T-helper 17 cell (primary cell): ENCODE data around the gene POU6F1. TPM values are rescaled to one million over a fixed set of nuclear protein-coding genes. Genes with fewer than 3 reads are reported as not detected.

Source experiments
- ATAC-seq: fragments of 150-1000 bp; cut with Tn5 transposase; 2 replicates; pipeline ENCODE4 v1.10.0; 2021; ENCODE audit warnings: mild to moderate bottlenecking, moderate library complexity
- DNase-seq, 3 donors: peaks; one replicate each; pipeline versions ENCODE4 v3.0.0 to v3.0.0-alpha.2; 2020 to 2021
- H3K9me3 ChIP-seq: one replicate; pipeline ENCODE4 v1.7.0; 2013; ENCODE audit warnings: low read length, mild to moderate bottlenecking; ENCODE audit not compliant: control insufficient read depth, poor library complexity, severe bottlenecking
- H3K27ac Mint-ChIP-seq: one replicate; pipeline ENCODE4 v1.8.0; 2022; ENCODE audit warnings: mild to moderate bottlenecking, moderate library complexity, mixed read lengths
- H3K27me3 Mint-ChIP-seq: one replicate; pipeline ENCODE4 v1.8.0; 2022; ENCODE audit warnings: mixed read lengths
- H3K36me3 Mint-ChIP-seq: one replicate; pipeline ENCODE4 v1.8.0; 2022; ENCODE audit warnings: low read depth, mixed read lengths
- H3K4me1 Mint-ChIP-seq: one replicate; pipeline ENCODE4 v1.8.0; 2022; ENCODE audit warnings: mild to moderate bottlenecking, mixed read lengths
- H3K4me3 Mint-ChIP-seq: one replicate; pipeline ENCODE4 v1.8.0; 2022; ENCODE audit warnings: mild to moderate bottlenecking, moderate library complexity, mixed read lengths
- total RNA-seq, 4 donors: library from RNA in 2 of 4; stranded (reverse) in 2 of 4; gene quantifications; one replicate each; pipeline ENCODE4 v1.2.3 and lab custom pipeline; 2022 to 2026

Gene POU6F1
- total RNA-seq, 2 donors from 2014 or later = 22.5 to 32.8 TPM

DNA sequence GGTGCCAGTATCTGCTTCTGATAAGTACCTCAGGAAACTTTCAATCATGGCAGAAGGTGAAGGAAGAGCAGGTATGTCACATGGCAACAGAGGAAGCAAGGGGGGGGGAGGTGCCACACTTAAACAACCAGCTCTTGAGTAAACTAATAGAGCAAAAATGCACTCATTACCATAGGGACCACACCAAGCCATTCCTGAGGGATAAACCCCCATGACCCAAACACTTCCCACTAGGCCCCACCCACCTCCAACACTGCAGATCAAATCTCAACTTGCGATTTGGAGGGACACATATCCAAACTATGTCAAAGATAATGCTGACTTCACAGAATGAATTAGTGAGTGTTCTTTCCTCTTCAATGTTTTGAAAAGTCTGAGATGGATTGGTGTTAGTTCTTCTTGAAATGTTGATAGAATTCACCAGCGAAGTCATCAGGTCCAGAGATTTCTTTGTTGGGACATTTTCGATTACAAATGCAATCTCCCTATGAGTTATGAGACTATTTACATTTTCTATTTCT, 61.6 kb downstream of the POU6F1 start:
- no peaks in the 10 kb centered on the region for H3K9me3 ChIP-seq
- ATAC-seq (no peak), DNase-seq (no peak)
- Mint-ChIP-seq H3K4me1 (peaks cover 21% of the 10 kb centered on the region), H3K27me3 (no peaks in the 10 kb centered on the region), H3K4me3 (no peak overlapping the region), H3K27ac (no peak overlapping the region), H3K36me3 (peaks cover 3% of the 10 kb centered on the region)

DNA sequence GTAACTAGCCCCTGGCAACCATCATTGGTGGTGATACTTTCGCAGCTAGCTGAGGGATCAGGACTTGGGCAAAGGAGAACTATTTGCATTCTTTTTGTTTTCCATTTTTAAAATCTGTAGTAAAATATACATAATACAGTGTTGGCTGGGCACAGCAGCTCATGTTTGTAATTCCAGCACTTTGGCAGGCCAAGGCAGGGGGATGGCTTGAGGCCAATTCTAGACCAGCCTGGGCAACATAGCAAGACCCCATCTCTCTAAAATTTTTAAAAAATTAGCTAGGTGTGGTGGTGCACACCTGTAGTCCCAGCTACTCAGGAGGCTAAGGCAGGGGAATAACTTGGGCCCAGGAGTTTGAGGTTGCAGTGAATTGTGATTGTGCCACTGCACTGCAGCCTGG, 64.9 kb downstream of the POU6F1 start:
- no peak for ATAC-seq
- H3K27ac Mint-ChIP-seq = no peak overlapping the region
- peaks cover 29% of the 10 kb centered on the region for H3K4me1 Mint-ChIP-seq

DNA sequence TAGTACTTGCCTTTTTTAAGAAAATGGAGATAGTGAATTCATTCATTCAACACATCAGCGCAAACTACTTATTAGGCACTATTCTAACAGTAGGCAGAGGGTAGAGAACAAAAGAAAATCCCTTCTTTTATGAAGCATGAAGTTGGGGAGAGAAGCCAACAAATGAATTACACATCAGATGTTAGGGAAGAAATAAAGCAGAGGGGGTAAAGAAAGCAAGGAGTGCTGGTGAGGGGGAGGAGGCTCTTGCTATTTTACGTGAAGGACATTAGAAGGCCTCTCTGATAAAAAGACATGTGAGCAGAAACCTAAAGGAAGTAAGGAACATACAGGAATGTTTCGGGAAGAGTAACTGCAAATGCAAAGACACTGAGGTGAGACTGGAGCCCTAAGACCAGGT, 67.1 kb downstream of the POU6F1 start:
- peak overlapping the region; percentile 61 for H3K27ac Mint-ChIP-seq
- peaks cover 36% of the 10 kb centered on the region for H3K4me1 Mint-ChIP-seq

More for the DNA sequence above, 64.9 kb downstream of the POU6F1 start:
- no peaks in the 10 kb centered on the region for H3K9me3 ChIP-seq
- Mint-ChIP-seq H3K27me3 (no peaks in the 10 kb centered on the region), H3K4me3 (no peak overlapping the region), H3K36me3 (peaks cover 3% of the 10 kb centered on the region)
- DNase-seq = no peak

DNA sequence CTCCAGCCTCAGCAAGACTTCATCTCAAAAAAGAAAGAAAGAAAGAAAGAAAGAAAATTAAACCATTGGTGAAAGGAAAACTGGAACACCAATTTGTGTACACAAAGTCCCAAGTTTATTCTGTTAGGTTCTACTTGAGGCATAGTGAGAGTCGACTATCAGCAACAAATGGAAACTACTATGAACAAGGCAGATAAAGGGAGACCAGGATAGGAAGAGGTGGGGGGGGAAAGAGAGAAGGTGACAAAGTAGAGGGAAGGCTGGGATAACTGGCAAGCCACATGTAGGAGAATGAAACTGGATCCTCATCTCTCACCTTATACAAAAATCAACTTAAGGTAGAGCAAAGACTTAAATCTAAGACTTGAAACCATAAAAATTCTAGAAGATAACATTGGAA, 70.6 kb downstream of the POU6F1 start:
- DNase-seq (no peak), ATAC-seq (no peak)
- H3K27ac Mint-ChIP-seq = no peak overlapping the region
- H3K4me1 Mint-ChIP-seq = peaks cover 34% of the 10 kb centered on the region
- H3K36me3 Mint-ChIP-seq = peaks cover 6% of the 10 kb centered on the region
- no peaks in the 10 kb centered on the region for H3K9me3 ChIP-seq
- no peaks in the 10 kb centered on the region for H3K27me3 Mint-ChIP-seq
- H3K4me3 Mint-ChIP-seq = no peak overlapping the region

More for the DNA sequence above, 67.1 kb downstream of the POU6F1 start:
- ATAC-seq (no peak), DNase-seq (no peak)
- Mint-ChIP-seq H3K36me3 (peaks cover 3% of the 10 kb centered on the region), H3K27me3 (no peaks in the 10 kb centered on the region), H3K4me3 (no peak overlapping the region)
- no peaks in the 10 kb centered on the region for H3K9me3 ChIP-seq

DNA sequence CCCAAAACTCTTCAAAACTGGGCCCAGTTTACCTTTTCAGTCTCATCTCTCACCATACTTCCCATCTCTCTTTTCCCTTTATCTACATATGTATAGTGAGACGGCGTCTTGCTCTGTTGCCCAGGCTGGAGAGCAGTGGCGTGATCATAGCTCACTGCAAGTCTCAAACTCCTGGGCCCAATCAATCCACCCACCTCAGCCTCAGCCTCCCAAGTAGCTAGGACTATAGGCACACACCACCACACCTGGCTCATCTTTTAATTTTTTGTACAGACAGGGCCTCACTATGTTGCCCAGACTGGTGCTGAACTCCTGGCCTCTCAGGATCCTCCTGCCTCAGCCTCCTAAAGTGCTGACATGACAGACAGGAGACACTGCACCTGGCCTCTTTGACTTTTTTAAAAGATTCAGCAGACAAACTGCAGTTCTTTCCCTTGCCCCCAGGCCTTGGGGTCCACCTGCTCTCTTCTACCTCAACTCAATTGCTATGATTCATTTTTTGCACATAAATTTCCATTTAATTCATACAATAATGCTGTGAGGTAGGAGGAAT, 78.5 kb downstream of the POU6F1 start:
- no peaks in the 10 kb centered on the region for H3K9me3 ChIP-seq
- Mint-ChIP-seq H3K4me1 (peaks cover 7% of the 10 kb centered on the region), H3K36me3 (peaks cover 4% of the 10 kb centered on the region), H3K27ac (peak overlapping the region; percentile 83), H3K27me3 (no peaks in the 10 kb centered on the region), H3K4me3 (no peak overlapping the region)
- ATAC-seq = no peak
- DNase-seq = no peak

Other genes with a start within 250 kb of the POU6F1 start
- 10 to 100 TPM; 47.6 to 51.5 TPM for gene SLC11A2, start 191.7 kb downstream of the POU6F1 start, total RNA-seq
- 10 to 100 TPM; 56.2 to 56.6 TPM for gene LETMD1, start 169.7 kb downstream of the POU6F1 start, total RNA-seq
- gene CSRNP2, start 134.5 kb downstream of the POU6F1 start, total RNA-seq = 10 to 100 TPM; 19.2 to 19.9 TPM
- 10 to 100 TPM; 15.7 to 20.5 TPM for gene TFCP2, start 44.9 kb downstream of the POU6F1 start, total RNA-seq
- gene DAZAP2, start 20.8 kb upstream of the POU6F1 start, total RNA-seq = 100 to 1,000 TPM; 273 to 335 TPM
- 1 to 10 TPM; 1.9 to 3.4 TPM for gene SMAGP, start 52.4 kb upstream of the POU6F1 start, total RNA-seq
- gene BIN2, start 106.1 kb upstream of the POU6F1 start, total RNA-seq = 100 to 1,000 TPM; 216 to 233 TPM
- under 1 TPM in 1 of 2 donors, not detected in 1; 0.50 TPM for gene CELA1, start 128.6 kb upstream of the POU6F1 start, total RNA-seq
- gene GALNT6, start 173.3 kb upstream of the POU6F1 start, total RNA-seq = 10 to 100 TPM in 1 of 2 donors, 1 to 10 TPM in 1; 7.0 to 12.6 TPM
- gene SLC4A8, start 206.8 kb upstream of the POU6F1 start, total RNA-seq = 1 to 10 TPM in 1 of 2 donors, under 1 TPM in 1; 0.83 to 1.6 TPM